Cardiac muscle cell (in vitro differentiated cells and primary cell): Measurements from ENCODE around the gene LNPK. TPM values are rescaled to one million over a fixed set of nuclear protein-coding genes. Genes with fewer than 3 reads are reported as not detected.

Experiments used
- DNase-seq, 2 donors: peaks; one replicate each; pipeline versions ENCODE4 v3.0.0 to v3.0.0-alpha.2; 2010 to 2017; ENCODE audit warnings: low read depth in 1 of 2, low spot score in 1 of 2
- H3K27ac ChIP-seq: fragments of 200-600 bp; sonication (generic); 2 replicates; pipeline ENCODE4 v1.5.1; 2016
- H3K27me3 ChIP-seq: fragments of 200-600 bp; sonication (generic); 2 replicates; pipeline ENCODE4 v1.6.0; 2016; ENCODE audit warnings: control low read depth
- H3K36me3 ChIP-seq: fragments of 200-600 bp; sonication (generic); 2 replicates; pipeline ENCODE4 v1.5.1; 2016; ENCODE audit warnings: control low read depth
- H3K4me1 ChIP-seq: fragments of 200-600 bp; sonication (generic); 2 replicates; pipeline ENCODE4 v1.8.1; 2017; ENCODE audit warnings: low read depth, mild to moderate bottlenecking, mixed run types
- H3K4me3 ChIP-seq: fragments of 200-600 bp; sonication (generic); 2 replicates; pipeline ENCODE4 v1.5.1; 2016; ENCODE audit warnings: mild to moderate bottlenecking
- H3K9me3 ChIP-seq: fragments of 200-600 bp; sonication (generic); 2 replicates; pipeline ENCODE4 v1.5.1; 2017; ENCODE audit warnings: low read depth, mild to moderate bottlenecking, control low read depth
- polyA plus RNA-seq: library from polyadenylated mRNA; unstranded; fragments of >200 nt; fragmentation: Nextera tagmentation; extraction: Ambion mirVana; gene quantifications from 2 replicates; pipeline ENCODE4 v1.2.1, GENCODE V29; 2016
- total RNA-seq: library from RNA; depleted of rRNA; stranded (reverse); fragments of >200 nt; gene quantifications from 2 replicates; pipeline ENCODE4 v1.2.3, GENCODE V29; 2016
- TF ChIP-seq, protein P1 (sequence below): IDR thresholded peaks from 2 replicates; pipeline ENCODE4 v1.5.1; 2012; ENCODE audit warnings: low read depth, mild to moderate bottlenecking, low read length

The LNPK gene
- total and polyA plus RNA-seq, 2 experiments from 2014 or later, result 34.5 to 35.0 TPM

DNA sequence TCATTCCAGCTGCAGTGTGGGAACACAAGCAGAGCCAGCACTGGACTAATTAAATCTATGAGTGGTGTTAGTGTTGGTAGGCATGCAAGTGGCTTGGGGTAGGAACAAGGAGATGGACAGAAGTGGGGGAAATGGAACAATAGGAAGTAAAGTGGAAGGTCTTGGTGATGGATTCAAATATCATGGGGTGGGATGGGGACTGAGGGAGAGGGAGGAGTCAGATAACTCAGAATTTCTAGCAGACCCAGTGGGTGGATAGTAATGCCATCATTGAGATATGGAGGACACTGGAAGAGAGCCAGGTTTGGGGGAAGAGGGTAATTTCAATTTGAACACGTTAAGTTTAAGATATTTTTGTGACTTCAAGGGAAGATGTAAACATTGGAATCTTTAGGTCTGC lies 2.9 kb upstream of the LNPK start:
- no peaks in the 10 kb centered on the region for H3K36me3 ChIP-seq
- TF ChIP-seq, protein P1, sequence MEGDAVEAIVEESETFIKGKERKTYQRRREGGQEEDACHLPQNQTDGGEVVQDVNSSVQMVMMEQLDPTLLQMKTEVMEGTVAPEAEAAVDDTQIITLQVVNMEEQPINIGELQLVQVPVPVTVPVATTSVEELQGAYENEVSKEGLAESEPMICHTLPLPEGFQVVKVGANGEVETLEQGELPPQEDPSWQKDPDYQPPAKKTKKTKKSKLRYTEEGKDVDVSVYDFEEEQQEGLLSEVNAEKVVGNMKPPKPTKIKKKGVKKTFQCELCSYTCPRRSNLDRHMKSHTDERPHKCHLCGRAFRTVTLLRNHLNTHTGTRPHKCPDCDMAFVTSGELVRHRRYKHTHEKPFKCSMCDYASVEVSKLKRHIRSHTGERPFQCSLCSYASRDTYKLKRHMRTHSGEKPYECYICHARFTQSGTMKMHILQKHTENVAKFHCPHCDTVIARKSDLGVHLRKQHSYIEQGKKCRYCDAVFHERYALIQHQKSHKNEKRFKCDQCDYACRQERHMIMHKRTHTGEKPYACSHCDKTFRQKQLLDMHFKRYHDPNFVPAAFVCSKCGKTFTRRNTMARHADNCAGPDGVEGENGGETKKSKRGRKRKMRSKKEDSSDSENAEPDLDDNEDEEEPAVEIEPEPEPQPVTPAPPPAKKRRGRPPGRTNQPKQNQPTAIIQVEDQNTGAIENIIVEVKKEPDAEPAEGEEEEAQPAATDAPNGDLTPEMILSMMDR, result no peak
- no peaks in the 10 kb centered on the region for H3K9me3 ChIP-seq
- no peak overlapping the region for H3K4me3 ChIP-seq
- no peak overlapping the region for H3K27ac ChIP-seq
- H3K4me1 ChIP-seq, result peaks cover 33% of the 10 kb centered on the region
- no peaks in the 10 kb centered on the region for H3K27me3 ChIP-seq
- no peak for DNase-seq

DNA sequence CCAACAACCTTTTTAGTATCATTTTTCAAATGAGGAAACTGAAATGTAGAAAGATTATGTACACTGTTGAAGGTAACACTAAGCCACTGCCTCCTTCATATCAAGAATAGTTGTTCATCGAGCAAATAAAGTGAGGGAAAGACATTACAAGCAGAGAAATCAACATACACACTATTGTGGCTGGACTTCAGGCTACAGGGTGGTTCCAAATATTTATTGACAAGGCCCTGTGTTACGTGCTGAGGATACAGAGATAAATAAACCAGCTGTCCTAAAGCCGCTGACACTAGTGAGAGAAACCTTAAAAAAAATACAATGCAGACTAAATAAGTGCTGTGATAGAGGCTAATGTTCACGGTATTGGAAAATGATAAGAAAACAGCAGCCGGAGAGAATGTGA lies 1.9 kb upstream of the LNPK start:
- peak overlapping the region; percentile 17 for H3K27ac ChIP-seq
- H3K9me3 ChIP-seq, result no peaks in the 10 kb centered on the region
- peak overlapping the region; percentile 84 for H3K4me3 ChIP-seq
- H3K36me3 ChIP-seq, result no peaks in the 10 kb centered on the region
- H3K4me1 ChIP-seq, result peaks cover 31% of the 10 kb centered on the region
- TF ChIP-seq, protein P1, result no peak
- DNase-seq, result no peak
- H3K27me3 ChIP-seq, result no peaks in the 10 kb centered on the region

DNA sequence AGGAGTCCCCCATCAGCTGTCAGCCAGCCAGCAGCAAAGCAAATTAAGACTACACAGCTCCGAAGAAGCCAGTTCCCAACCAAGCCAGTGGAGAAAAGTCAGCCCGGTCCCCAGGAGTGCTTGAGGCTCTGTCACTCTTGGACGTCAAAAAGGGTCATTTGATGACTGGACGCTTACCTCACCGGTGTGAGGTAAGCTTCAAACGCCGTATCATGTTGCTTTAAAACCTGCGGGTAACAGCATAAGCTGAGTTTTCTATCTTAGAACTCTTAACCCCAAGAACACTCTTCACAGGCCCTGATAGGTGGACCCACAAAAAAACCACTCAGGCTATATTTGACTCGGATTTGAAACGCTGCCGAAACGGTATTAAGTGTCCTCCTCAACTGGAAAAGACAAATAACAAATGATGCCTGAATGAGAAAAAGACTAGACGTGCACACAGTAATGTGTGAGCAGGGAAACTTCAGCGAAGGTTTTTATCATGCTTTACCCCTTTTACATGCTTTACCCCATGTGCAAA lies 682 bp upstream of the LNPK start:
- H3K4me1 ChIP-seq, result peaks cover 31% of the 10 kb centered on the region
- DNase-seq, result peak in 1 of 2 donors; percentile 48
- H3K4me3 ChIP-seq, result peak overlapping the region; percentile 84
- peak overlapping the region; percentile 89 for H3K27ac ChIP-seq
- TF ChIP-seq, protein P1, result no peak
- H3K9me3 ChIP-seq, result no peaks in the 10 kb centered on the region
- no peaks in the 10 kb centered on the region for H3K36me3 ChIP-seq
- no peaks in the 10 kb centered on the region for H3K27me3 ChIP-seq

DNA sequence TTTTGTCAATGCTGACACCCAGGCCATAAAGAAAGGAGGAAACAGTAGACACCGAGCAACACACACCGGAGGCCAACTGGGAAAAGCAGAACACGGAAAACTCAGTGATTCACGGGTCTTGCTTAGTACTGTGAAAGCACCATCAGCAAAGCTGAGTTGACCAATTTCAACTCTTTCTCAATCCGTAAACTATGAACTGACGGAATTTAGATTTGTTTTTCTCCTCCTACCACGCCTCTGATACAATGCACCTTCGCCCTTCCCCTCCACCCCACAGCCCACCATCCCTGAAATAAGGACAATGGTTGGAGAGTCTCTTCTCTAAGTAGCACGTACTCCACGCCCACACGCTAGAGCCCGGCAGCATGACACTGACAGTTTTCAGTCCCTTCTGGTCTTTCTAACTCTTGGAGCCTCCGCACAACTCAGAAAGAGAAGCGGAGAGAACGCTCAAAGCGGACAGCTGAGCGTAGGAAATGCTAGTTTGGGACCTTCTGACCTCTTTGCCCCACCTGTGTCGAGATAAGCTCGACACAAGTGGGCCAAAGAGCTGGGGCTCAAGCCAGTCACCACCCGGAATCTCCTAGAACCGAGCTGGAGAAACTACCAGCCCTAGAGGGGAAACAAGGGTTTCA lies 669 bp downstream of the LNPK start:
- peak overlapping the region; percentile 89 for H3K27ac ChIP-seq
- DNase-seq, result peak; percentile 44 to 63

DNA sequence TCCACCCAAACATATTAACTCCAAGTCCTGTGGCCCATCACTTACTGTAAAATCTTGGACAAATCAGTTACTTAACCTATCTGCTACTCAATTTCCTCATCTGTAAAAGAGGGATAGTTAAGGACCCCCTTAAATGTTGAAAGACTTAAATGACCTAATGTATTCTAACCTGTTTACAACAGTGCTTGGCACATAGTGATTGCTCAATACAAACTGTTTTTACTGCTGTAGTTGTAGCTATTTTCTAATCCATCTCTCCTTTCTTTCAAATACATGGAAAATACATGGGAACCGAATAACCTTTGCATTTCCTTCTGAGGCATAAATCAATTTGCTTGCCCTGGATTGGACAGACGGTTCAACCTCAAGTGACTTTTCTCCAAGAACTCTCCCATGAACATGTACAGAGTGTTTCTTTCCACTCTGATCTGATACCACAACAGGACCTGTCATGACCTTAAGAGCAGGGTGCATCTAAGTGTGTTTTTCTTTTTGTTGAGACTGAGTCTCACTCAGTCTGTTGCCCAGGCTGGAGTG lies 2.7 kb downstream of the LNPK start:
- TF ChIP-seq, protein P1, result no peak
- H3K9me3 ChIP-seq, result no peaks in the 10 kb centered on the region
- H3K4me1 ChIP-seq, result peaks cover 29% of the 10 kb centered on the region
- no peaks in the 10 kb centered on the region for H3K36me3 ChIP-seq
- H3K27me3 ChIP-seq, result no peaks in the 10 kb centered on the region
- H3K27ac ChIP-seq, result peak overlapping the region; percentile 4
- no peak overlapping the region for H3K4me3 ChIP-seq
- no peak for DNase-seq

More for the DNA sequence above, 669 bp downstream of the LNPK start:
- Histone ChIP-seq H3K36me3 (no peaks in the 10 kb centered on the region), H3K4me1 (peaks cover 37% of the 10 kb centered on the region), H3K9me3 (no peaks in the 10 kb centered on the region), H3K4me3 (peak overlapping the region; percentile 84), H3K27me3 (no peaks in the 10 kb centered on the region)
- TF ChIP-seq, protein P1, result no peak
